ENCODE measurements around the gene RETREG1.

- TF ChIP-seq HBP1 (CRISPR knock-in tag; IDR thresholded peaks at IDR 0.05; ENCODE audit: low read depth) (no peak), MAX (IDR thresholded peaks at IDR 0.05) (no peak)
- TF ChIP-seq, protein P1, sequence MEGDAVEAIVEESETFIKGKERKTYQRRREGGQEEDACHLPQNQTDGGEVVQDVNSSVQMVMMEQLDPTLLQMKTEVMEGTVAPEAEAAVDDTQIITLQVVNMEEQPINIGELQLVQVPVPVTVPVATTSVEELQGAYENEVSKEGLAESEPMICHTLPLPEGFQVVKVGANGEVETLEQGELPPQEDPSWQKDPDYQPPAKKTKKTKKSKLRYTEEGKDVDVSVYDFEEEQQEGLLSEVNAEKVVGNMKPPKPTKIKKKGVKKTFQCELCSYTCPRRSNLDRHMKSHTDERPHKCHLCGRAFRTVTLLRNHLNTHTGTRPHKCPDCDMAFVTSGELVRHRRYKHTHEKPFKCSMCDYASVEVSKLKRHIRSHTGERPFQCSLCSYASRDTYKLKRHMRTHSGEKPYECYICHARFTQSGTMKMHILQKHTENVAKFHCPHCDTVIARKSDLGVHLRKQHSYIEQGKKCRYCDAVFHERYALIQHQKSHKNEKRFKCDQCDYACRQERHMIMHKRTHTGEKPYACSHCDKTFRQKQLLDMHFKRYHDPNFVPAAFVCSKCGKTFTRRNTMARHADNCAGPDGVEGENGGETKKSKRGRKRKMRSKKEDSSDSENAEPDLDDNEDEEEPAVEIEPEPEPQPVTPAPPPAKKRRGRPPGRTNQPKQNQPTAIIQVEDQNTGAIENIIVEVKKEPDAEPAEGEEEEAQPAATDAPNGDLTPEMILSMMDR (CRISPR knock-in tag; IDR thresholded peaks at IDR 0.05) = no peak
These were observed 145.4 kb downstream of the RETREG1 start for GRCh38 chr5:16471387-16471786.

Measured in HepG2 (cell line).